K562 (cell line): Measurements from ENCODE around the gene RMC1. TPM values are rescaled to one million over a fixed set of nuclear protein-coding genes. Genes with fewer than 3 reads are reported as not detected.

Experiments
- CBX8 ChIP-seq: fragments of 200-600 bp; sonication (generic); IDR thresholded peaks from 2 replicates; pipeline ENCODE4 v1.6.1; 2012; ENCODE audit warnings: borderline replicate concordance, mixed run types, low read depth, mild to moderate bottlenecking, moderate library complexity, mixed read lengths, low read length, control low read depth, inconsistent platforms; ENCODE audit not compliant: poor library complexity, severe bottlenecking; ENCODE audit errors: extremely low read depth
- HSF4 ChIP-seq: fragments of 250-450 bp; sonication (Bioruptor Pico); IDR thresholded peaks from 2 replicates; pipeline ENCODE4 v2.1.2; 2022; ENCODE audit warnings: mild to moderate bottlenecking, moderate library complexity, borderline replicate concordance
- IRF2 ChIP-seq: sonication (generic); formaldehyde crosslinking; IDR thresholded peaks from 2 replicates; pipeline ENCODE4 v1.8.1; 2022; ENCODE audit warnings: mild to moderate bottlenecking, missing genetic modification reagents
- NFIC ChIP-seq: fragments of 450-650 bp; IDR thresholded peaks from 2 replicates; pipeline ENCODE4 v1.6.1; 2017; ENCODE audit warnings: mild to moderate bottlenecking, inconsistent platforms
- NR2F6 ChIP-seq: fragments of 450-650 bp; formaldehyde crosslinking; IDR thresholded peaks from 2 replicates; pipeline ENCODE4 v1.4.0; 2020; ENCODE audit warnings: mild to moderate bottlenecking
- RBFOX2 ChIP-seq: fragments of 200-400 bp; formaldehyde crosslinking; IDR thresholded peaks from 2 replicates; pipeline ENCODE4 v1.6.1; 2017; ENCODE audit warnings: low read depth, mild to moderate bottlenecking, low read length, moderate library complexity
- SMARCE1 ChIP-seq: fragments of 450-650 bp; IDR thresholded peaks from 2 replicates; pipeline ENCODE4 v1.7.1; 2016; ENCODE audit warnings: mild to moderate bottlenecking
- THRAP3 ChIP-seq: fragments of 450-650 bp; IDR thresholded peaks from 2 replicates; pipeline ENCODE4 v1.6.1; 2016; ENCODE audit warnings: mild to moderate bottlenecking, inconsistent platforms, borderline replicate concordance
- ZNF324 ChIP-seq: fragments of 250-450 bp; sonication (Bioruptor Pico); IDR thresholded peaks from 2 replicates; pipeline ENCODE4 v1.4.0; 2020; ENCODE audit warnings: mild to moderate bottlenecking
- ZNF551 ChIP-seq: fragments of 250-450 bp; sonication (Bioruptor Pico); IDR thresholded peaks from 2 replicates; pipeline ENCODE4 v1.5.0; 2021; ENCODE audit warnings: mild to moderate bottlenecking, moderate library complexity
- ZNF695 ChIP-seq: fragments of 450-650 bp; formaldehyde crosslinking; IDR thresholded peaks from 2 replicates; pipeline ENCODE4 v1.4.0; 2020; ENCODE audit warnings: mild to moderate bottlenecking, moderate library complexity
- polyA plus RNA-seq, 8 experiments: library from polyadenylated mRNA; depleted of rRNA in 4 of 8; stranded (reverse) in 5 of 8; unstranded in 3 of 8; fragments of >200 nt; fragmentation: Nextera tagmentation in 2 of 8; fragmentation: Illumina TruSeq in 1 of 8; extraction: Ambion mirVana in 2 of 8; extraction: Trizol in 1 of 8; gene quantifications; 2 replicates each; pipeline versions ENCODE4 v1.2.1 to v1.2.3, GENCODE V29; 2011 to 2014; ENCODE audit warnings: inconsistent platforms in 1 of 8, missing spikeins in 1 of 8
- total RNA-seq, 7 experiments: library from RNA; depleted of rRNA in 6 of 7; stranded (reverse); fragments of >200 nt in 6 of 7; fragmentation: Illumina TruSeq in 2 of 7; extraction: Trizol in 2 of 7; gene quantifications; 2 replicates each; pipeline versions ENCODE4 v1.2.1 to v1.2.3, GENCODE V29; 2011 to 2021; ENCODE audit warnings: low replicate concordance in 1 of 7
- TF ChIP-seq, protein P1 (sequence below), 2 experiments: fragments of 450-650 bp in 1 of 2; sonication (generic) in 1 of 2; formaldehyde crosslinking in 1 of 2; IDR thresholded peaks; 2 replicates each; pipeline versions ENCODE4 v1.7.1 to v1.9.0; 2016 to 2022; ENCODE audit warnings: inconsistent platforms in 1 of 2, mild to moderate bottlenecking in 1 of 2, missing genetic modification reagents in 1 of 2
- TF ChIP-seq, protein P2 (sequence below): sonication (generic); IDR thresholded peaks from 2 replicates; pipeline ENCODE4 v1.6.1; 2016
- TF ChIP-seq, protein P3 (sequence below): fragments of 250-450 bp; sonication (Bioruptor Pico); IDR thresholded peaks from 2 replicates; pipeline ENCODE4 v1.4.0; 2020; ENCODE audit warnings: mild to moderate bottlenecking
- TF ChIP-seq, protein P4 (sequence below): fragments of 250-450 bp; sonication (Bioruptor Pico); IDR thresholded peaks from 2 replicates; pipeline ENCODE4 v1.8.0; 2021; ENCODE audit warnings: moderate library complexity, mild to moderate bottlenecking, inconsistent platforms

RMC1 gene
- total and polyA plus RNA-seq, 9 of the 15 experiments (the other 6 are each of a cell fraction or from before 2014, with no cell fraction given): 7.5 to 42.4 (median 35.5) TPM

DNA sequence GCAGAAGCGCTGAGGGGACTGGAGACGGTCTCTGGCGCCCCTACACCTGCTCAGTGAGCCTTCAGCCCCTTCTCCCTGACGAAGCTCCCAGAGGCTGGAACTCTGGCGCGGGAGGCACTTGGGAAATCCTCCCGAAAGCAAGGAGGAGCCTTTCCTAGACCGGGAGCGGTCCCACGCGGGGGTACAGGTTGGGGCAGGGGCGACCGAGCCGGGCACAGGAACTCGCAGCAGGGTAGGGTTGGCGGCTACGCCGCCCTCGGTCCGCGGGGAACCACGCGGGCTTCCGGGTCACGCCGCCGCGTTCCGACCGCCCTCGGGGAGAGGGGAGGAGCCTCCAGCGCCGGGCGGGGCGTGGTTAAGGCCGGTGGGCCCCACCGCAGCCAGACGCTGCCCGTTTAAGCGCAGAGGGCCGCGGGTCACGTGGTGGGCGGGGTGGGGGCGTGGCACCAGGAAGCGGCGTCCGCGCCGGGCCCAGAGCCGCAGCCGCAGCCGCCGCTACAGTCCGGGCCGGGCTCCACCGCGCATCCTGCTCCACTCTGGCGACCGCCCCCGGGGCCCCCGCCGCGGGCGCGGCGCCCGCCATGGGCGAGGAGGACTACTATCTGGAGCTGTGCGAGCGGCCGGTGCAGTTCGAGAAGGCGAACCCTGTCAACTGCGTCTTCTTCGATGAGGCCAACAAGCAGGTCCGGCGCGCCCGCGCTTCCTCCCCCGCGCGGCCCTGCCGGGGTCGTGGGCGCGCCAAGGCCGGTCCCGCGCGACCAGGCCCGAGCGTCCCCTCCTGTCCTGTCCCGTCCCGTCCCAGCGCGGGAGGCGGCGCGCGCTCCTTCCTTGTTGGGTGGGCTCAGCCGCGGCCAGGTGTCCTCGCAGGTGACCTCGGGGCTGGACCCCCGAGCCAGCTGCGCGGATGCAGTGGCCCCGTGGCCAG lies at the start of gene RMC1 (continued):
- TF ChIP-seq SMARCE1: no peak
- no peak for TF ChIP-seq CBX8
- TF ChIP-seq, protein P1, sequence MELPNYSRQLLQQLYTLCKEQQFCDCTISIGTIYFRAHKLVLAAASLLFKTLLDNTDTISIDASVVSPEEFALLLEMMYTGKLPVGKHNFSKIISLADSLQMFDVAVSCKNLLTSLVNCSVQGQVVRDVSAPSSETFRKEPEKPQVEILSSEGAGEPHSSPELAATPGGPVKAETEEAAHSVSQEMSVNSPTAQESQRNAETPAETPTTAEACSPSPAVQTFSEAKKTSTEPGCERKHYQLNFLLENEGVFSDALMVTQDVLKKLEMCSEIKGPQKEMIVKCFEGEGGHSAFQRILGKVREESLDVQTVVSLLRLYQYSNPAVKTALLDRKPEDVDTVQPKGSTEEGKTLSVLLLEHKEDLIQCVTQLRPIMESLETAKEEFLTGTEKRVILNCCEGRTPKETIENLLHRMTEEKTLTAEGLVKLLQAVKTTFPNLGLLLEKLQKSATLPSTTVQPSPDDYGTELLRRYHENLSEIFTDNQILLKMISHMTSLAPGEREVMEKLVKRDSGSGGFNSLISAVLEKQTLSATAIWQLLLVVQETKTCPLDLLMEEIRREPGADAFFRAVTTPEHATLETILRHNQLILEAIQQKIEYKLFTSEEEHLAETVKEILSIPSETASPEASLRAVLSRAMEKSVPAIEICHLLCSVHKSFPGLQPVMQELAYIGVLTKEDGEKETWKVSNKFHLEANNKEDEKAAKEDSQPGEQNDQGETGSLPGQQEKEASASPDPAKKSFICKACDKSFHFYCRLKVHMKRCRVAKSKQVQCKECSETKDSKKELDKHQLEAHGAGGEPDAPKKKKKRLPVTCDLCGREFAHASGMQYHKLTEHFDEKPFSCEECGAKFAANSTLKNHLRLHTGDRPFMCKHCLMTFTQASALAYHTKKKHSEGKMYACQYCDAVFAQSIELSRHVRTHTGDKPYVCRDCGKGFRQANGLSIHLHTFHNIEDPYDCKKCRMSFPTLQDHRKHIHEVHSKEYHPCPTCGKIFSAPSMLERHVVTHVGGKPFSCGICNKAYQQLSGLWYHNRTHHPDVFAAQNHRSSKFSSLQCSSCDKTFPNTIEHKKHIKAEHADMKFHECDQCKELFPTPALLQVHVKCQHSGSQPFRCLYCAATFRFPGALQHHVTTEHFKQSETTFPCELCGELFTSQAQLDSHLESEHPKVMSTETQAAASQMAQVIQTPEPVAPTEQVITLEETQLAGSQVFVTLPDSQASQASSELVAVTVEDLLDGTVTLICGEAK (IDR thresholded peaks at IDR 0.05): peak; percentile 78
- TF ChIP-seq, protein P1 (CRISPR knock-in tag; IDR thresholded peaks at IDR 0.05): no peak
- peak; percentile 45; the same call in 1 of the 2 replicates for TF ChIP-seq NFIC
- TF ChIP-seq, protein P2, sequence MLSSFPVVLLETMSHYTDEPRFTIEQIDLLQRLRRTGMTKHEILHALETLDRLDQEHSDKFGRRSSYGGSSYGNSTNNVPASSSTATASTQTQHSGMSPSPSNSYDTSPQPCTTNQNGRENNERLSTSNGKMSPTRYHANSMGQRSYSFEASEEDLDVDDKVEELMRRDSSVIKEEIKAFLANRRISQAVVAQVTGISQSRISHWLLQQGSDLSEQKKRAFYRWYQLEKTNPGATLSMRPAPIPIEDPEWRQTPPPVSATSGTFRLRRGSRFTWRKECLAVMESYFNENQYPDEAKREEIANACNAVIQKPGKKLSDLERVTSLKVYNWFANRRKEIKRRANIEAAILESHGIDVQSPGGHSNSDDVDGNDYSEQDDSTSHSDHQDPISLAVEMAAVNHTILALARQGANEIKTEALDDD: no peak
- TF ChIP-seq ZNF695 (CRISPR knock-in tag): no peak
- no peak for TF ChIP-seq THRAP3
- no peak for TF ChIP-seq ZNF551
- no peak for TF ChIP-seq IRF2
- TF ChIP-seq ZNF324 (CRISPR knock-in tag): no peak
- TF ChIP-seq, protein P3, sequence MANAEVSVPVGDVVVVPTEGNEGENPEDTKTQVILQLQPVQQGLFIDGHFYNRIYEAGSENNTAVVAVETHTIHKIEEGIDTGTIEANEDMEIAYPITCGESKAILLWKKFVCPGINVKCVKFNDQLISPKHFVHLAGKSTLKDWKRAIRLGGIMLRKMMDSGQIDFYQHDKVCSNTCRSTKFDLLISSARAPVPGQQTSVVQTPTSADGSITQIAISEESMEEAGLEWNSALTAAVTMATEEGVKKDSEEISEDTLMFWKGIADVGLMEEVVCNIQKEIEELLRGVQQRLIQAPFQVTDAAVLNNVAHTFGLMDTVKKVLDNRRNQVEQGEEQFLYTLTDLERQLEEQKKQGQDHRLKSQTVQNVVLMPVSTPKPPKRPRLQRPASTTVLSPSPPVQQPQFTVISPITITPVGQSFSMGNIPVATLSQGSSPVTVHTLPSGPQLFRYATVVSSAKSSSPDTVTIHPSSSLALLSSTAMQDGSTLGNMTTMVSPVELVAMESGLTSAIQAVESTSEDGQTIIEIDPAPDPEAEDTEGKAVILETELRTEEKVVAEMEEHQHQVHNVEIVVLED (CRISPR knock-in tag): peak; percentile 68
- TF ChIP-seq NR2F6 (CRISPR knock-in tag): no peak
- TF ChIP-seq, protein P4, sequence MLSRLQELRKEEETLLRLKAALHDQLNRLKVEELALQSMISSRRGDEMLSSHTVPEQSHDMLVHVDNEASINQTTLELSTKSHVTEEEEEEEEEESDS (CRISPR knock-in tag): no peak
- TF ChIP-seq HSF4 (CRISPR knock-in tag): no peak
- peak; percentile 98 for TF ChIP-seq RBFOX2
